ENCODE measurements around the gene SYDE2.

SYDE2 gene

DNA sequence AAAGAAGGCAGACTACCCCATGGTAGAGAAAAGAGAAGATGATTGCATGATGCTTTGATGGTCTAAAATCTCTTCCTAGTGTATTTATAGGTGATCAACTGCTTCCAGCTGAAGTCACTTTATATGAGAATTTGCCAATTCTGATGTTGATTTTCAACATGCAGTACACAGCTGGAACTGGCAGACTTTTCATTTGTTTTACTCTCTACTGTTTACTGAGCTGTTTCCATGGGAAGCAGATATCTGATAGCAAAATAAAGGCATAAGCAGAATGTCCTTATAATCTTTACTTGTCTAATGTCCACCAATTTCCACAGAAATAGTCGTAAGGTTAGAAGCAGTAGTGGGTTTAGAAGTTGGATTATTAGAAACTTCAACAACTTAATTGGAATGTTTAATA lies 74.9 kb downstream of the SYDE2 start:
- no peak for DNase-seq (ENCODE audit: low spot score)
- H3K4me3 ChIP-seq = no peak overlapping the region

DNA sequence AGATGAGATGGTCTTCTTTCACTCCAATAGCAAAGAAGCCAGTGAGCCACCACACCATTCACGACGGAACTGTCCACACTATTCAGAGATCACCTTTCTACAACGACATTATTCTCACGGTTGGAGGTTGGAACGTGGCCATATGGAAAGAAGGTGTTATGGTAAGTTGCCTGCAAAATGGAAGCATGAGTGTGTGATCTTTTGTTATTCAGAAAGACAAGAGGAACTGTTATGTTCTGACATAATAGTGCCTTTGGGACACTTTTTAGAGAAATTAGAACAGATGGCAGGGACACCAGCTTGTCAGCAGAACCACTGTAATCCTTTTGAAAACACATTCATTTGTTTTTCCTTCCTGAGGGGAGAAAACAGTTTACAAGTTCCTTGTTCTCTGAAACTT lies 76.7 kb downstream of the SYDE2 start:
- TF ChIP-seq, protein P1, sequence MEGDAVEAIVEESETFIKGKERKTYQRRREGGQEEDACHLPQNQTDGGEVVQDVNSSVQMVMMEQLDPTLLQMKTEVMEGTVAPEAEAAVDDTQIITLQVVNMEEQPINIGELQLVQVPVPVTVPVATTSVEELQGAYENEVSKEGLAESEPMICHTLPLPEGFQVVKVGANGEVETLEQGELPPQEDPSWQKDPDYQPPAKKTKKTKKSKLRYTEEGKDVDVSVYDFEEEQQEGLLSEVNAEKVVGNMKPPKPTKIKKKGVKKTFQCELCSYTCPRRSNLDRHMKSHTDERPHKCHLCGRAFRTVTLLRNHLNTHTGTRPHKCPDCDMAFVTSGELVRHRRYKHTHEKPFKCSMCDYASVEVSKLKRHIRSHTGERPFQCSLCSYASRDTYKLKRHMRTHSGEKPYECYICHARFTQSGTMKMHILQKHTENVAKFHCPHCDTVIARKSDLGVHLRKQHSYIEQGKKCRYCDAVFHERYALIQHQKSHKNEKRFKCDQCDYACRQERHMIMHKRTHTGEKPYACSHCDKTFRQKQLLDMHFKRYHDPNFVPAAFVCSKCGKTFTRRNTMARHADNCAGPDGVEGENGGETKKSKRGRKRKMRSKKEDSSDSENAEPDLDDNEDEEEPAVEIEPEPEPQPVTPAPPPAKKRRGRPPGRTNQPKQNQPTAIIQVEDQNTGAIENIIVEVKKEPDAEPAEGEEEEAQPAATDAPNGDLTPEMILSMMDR (IDR thresholded peaks at IDR 0.05) = no peak
- Histone ChIP-seq H3K4me3 (no peak overlapping the region), H3K27ac (no peak overlapping the region)
- no peak for DNase-seq (ENCODE audit: low spot score)

More for the DNA sequence above, 74.9 kb downstream of the SYDE2 start:
- TF ChIP-seq, protein P1 (IDR thresholded peaks at IDR 0.05) = no peak
- H3K27ac ChIP-seq = no peak overlapping the region

DNA sequence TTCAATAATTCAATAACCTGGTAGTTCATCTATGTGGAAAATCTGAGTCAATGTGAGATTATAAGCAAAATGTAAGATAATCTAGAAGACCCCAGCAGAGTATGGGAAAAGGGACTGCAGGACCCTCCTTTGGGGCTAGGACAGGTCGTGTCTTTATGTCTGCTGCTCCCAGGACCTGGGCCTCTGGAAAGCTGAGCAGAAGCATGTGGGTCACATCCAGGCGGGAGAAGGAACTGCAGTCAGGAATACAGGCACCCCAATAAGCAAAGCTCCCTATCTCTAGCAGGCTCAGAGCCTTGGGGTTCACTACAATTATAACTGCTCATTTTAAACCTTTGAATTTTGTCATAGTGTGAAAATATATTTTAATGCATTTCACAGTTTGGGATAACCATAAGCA lies 78.6 kb downstream of the SYDE2 start:
- DNase-seq (ENCODE audit: low spot score) = no peak
- no peak overlapping the region for H3K27ac ChIP-seq
- TF ChIP-seq, protein P1 (IDR thresholded peaks at IDR 0.05) = no peak
- H3K4me3 ChIP-seq = no peak overlapping the region

DNA sequence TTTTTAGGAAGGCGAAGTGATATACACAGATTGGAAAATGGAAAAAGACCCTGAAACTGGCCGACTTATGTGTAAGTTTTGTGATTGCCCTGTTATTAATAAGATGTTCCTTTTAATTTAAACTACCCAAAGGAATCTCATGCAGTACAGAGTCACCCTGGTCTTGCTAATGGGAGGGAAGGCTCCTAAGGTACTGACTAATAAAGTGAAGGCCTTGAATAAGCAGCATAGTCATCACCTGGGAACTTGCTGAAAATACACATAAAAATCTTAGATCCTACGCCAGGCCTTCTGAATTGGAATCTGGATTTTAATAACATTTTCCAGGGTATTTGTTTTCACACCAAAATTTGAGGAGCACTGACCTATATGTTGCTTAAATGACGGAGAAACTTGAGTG lies 79.1 kb downstream of the SYDE2 start:
- DNase-seq (ENCODE audit: low spot score) = no peak
- Histone ChIP-seq H3K27ac (no peak overlapping the region), H3K4me3 (no peak overlapping the region)
- TF ChIP-seq, protein P1 (IDR thresholded peaks at IDR 0.05) = no peak

DNA sequence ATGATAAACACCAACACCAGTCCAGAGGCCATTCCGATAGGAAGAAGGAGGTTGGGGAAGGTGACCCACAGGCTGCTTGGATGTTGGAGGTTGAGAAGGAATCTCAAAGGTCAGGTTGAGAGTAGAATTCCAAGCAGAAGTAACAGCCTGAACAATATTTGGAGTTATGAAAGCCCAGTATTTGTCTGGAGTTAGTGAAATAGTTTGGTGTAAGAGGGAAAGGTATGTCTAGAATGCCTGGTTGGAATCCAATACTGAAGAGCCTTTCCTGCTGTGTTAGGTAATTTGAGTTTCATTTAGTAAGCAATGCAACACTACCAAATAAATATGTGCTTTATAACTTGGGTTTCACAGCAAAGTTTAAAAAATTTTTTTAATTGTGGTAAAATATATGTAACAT lies 82.1 kb downstream of the SYDE2 start:
- TF ChIP-seq, protein P1 (IDR thresholded peaks at IDR 0.05) = no peak
- no peak overlapping the region for H3K4me3 ChIP-seq
- DNase-seq (ENCODE audit: low spot score) = no peak
- H3K27ac ChIP-seq = no peak overlapping the region

DNA sequence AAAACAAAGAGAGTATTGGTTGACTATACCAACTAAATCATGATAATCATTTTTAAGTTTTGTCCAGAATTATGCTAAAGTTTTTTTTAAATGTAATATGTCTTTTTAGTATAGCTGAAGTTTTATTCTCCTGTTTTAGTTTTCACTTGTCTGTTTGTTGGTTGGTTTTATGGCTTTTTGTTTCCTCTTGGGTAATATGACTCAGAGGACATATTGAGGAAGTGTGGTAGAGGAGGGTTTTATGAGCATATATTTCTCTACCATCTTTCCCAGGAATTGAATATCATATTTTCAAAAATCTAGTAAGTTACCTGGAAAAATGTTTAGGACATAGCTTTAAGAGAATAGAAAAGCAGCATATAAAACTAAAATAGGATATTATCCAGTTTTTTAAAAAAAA lies 84.0 kb downstream of the SYDE2 start:
- Histone ChIP-seq H3K4me3 (no peak overlapping the region), H3K27ac (no peak overlapping the region)
- DNase-seq (ENCODE audit: low spot score) = no peak
- TF ChIP-seq, protein P1 (IDR thresholded peaks at IDR 0.05) = no peak

DNA sequence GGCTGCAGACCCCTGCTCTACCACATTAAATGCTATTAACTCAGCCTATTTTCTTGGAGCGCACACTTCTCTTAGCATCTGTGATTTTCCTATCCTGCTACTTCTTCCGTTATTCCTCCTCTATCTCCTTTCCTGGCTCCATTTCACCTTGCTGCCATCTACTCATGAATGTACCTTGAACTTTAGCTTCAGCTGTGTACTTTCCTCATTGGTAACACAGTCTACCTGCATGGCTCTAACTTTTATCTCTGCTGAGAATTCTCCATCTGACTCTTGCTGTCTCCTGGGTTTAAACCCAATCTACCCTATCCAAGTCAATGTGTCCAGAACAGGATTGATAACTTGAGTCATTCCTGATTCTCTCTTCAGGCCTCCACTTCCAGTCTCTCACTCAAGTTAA lies 84.9 kb downstream of the SYDE2 start:
- Histone ChIP-seq H3K27ac (no peak overlapping the region), H3K4me3 (no peak overlapping the region)
- DNase-seq (ENCODE audit: low spot score) = no peak
- TF ChIP-seq, protein P1 (IDR thresholded peaks at IDR 0.05) = no peak

Measured in coronary artery (tissue), 2 donors.